ENCODE measurements around the gene CYP2S1.
A peak's percentile ranks its signal among the peaks of the same experiment; 100 is the strongest.

- TF ChIP-seq EZH2 (IDR thresholded peaks at IDR 0.05; ENCODE audit: borderline replicate concordance, low read depth, low read length) (no peak), NFYB (IDR thresholded peaks at IDR 0.05; ENCODE audit: extremely low read depth, insufficient read length) (no peak), FOXP4 (CRISPR knock-in tag; IDR thresholded peaks at IDR 0.05; ENCODE audit: borderline replicate concordance) (no peak), ZNF41 (CRISPR knock-in tag; conservative IDR thresholded peaks at IDR 0.05) (no peak), ATF4 (CRISPR knock-in tag; IDR thresholded peaks at IDR 0.05) (no peak), RFX5 (IDR thresholded peaks at IDR 0.05; ENCODE audit: low read depth, low read length) (no peak), NR1H2 (CRISPR knock-in tag; IDR thresholded peaks at IDR 0.05) (no peak), HDAC2 (IDR thresholded peaks at IDR 0.05) (0 out of 2 replicates have a peak, but pooled peaks have one; percentile 8), CREB3 (tag; conservative IDR thresholded peaks at IDR 0.05; ENCODE audit: low read depth) (no peak), HMGN3 (IDR thresholded peaks at IDR 0.05; ENCODE audit: borderline replicate concordance, extremely low read depth, insufficient read length, low read depth, low read length) (no peak), USF1 (CRISPR knock-in tag; IDR thresholded peaks at IDR 0.05) (no peak)
- TF ChIP-seq, protein P1, sequence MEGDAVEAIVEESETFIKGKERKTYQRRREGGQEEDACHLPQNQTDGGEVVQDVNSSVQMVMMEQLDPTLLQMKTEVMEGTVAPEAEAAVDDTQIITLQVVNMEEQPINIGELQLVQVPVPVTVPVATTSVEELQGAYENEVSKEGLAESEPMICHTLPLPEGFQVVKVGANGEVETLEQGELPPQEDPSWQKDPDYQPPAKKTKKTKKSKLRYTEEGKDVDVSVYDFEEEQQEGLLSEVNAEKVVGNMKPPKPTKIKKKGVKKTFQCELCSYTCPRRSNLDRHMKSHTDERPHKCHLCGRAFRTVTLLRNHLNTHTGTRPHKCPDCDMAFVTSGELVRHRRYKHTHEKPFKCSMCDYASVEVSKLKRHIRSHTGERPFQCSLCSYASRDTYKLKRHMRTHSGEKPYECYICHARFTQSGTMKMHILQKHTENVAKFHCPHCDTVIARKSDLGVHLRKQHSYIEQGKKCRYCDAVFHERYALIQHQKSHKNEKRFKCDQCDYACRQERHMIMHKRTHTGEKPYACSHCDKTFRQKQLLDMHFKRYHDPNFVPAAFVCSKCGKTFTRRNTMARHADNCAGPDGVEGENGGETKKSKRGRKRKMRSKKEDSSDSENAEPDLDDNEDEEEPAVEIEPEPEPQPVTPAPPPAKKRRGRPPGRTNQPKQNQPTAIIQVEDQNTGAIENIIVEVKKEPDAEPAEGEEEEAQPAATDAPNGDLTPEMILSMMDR (IDR thresholded peaks at IDR 0.05 in 2 of 3, conservative IDR thresholded peaks at IDR 0.05 in 1 of 3; ENCODE audit: insufficient read depth in 2 of 3, low read depth in 1 of 3, low read length in 3 of 3) = no peak
These were observed 25.8 kb downstream of the CYP2S1 start, which contains the start of gene AXL for GRCh38 chr19:41218615-41219507.
